HG02870 (cell line): Measurements from ENCODE around the gene MAP1LC3B.

Experiments
- ATAC-seq: cut with Tn5 transposase; IDR thresholded peaks from one replicate; pipeline ENCODE4 v1.9.1; 2021; ENCODE audit warnings: mild to moderate bottlenecking, moderate library complexity; ENCODE audit not compliant: unreplicated experiment

Gene MAP1LC3B

GRCh38 chr16:87425941-87426340, 33.8 kb downstream of the MAP1LC3B start:
- no peak for ATAC-seq

DNA sequence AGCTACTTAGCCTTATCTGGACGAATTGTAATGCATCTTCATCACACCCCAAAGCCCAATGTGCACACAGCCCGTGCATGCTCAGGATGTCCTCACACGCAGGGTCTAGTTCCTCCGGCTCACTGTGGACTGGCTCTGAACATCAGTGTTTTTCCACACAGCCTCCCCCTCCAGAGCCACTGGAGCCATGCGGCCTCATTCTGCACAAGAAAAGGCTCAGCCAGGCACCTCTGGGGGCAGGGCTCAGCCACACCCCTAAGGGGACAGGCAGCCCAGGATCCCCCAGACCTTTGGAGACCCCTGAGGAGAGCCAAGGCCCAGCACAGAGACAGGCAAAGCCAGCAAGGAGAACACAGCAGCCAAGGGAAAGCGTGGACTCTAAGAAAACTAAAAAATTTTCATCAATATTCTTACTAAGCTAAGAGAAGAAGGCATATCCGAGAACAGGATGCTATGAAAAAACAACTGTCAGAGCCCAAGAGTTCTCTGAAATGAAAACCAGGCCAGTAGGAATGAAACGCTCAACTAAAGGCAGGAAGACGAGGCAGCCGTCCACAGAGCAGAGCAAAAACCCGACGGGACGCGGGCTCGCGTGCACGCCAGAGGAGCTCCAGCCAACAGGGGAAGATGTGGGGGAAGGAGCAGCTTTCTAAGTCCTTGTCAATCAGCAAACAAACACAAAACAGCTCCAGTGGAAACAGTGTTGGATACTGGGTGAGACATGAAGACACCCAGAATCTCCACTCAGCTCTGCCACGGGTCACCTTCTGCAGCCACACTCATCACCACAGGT, 34.5 kb downstream of the MAP1LC3B start:
- no peak for ATAC-seq

DNA sequence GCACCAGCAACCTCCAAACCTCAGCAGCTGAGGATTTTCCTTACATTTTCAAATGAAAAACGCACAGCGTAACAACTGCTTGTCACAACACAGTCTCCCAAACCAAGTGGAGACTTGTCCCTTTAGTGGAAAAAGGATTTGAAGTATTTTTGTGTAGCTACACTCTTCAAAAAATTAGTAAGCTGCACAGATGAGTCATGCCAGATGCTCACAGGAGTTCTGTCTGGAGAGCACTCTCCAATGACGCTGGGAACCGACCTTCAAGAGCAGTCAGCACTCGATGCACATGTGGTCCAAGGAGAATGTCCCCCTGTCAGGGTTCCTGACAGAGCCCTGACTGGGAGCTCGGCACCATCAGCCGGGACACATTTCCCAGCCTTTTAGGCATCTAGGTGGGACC, 39.8 kb downstream of the MAP1LC3B start:
- ATAC-seq = no peak

GRCh38 chr16:87432330-87432915, 40.3 kb downstream of the MAP1LC3B start:
- no peak for ATAC-seq

DNA sequence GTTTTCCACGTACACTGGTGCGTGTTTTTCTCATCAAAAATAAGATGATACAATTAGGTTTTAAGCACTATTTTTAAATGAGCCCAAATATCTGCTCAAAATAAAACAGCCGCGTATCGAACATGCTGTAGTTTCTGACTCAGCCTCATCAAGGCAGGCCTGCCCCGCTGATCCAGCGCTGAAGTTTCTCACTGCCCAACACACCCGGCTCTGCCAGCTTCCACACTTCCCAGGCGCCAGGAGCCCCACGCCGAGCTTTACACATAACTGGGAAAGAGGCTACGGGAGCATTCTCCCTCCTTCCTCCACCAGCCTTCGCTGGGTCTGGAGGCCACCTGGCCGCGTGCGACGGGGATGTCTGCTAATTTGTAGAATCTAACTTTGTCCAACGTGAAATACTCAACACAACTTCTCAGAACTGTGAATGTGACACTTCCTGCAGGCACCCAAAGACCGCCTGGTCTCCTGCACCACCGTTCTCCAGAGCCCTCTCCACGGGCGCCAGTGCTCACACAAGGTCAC, 42.1 kb downstream of the MAP1LC3B start:
- ATAC-seq = no peak

DNA sequence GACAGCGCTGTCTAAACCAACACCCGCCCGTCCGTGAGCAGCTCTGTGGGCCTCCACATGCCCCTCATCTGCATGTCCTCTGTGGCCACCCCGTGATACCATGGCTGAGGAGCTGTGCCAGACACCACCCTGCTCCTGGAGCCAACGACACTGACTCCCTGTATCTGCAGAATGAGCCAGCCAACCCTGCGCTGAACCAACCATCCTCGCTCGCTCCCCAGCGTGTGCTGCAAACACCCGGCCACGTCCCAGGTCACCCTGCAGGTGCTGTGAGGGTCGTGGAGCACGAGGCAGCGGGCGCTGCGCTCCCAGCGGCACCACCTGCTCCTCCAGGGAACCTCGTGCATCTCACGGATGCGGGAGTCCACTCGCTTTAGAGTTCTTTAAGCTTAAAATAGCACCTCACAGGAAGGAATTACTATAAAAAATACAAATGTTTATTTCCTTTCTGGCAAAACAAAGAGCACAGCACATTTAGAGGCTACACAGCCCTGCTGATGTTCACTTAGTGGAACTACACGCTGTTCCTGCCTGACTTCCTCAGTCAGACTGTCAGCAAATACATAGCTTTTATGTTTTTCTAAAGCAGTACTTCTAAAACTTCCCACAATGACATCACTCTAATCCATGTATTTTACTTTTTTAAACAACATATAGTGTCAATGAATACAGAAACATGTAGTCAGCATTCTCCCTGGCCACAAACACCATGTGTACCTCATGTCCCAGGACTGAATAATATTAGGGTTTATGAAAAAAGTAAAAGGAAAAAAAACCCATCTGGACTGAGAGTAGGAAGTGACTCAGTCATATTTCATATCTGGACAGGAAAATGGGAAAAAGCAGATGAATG, 43.5 kb downstream of the MAP1LC3B start:
- ATAC-seq = no peak

GRCh38 chr16:87436225-87437172, 44.4 kb downstream of the MAP1LC3B start:
- ATAC-seq = no peak

DNA sequence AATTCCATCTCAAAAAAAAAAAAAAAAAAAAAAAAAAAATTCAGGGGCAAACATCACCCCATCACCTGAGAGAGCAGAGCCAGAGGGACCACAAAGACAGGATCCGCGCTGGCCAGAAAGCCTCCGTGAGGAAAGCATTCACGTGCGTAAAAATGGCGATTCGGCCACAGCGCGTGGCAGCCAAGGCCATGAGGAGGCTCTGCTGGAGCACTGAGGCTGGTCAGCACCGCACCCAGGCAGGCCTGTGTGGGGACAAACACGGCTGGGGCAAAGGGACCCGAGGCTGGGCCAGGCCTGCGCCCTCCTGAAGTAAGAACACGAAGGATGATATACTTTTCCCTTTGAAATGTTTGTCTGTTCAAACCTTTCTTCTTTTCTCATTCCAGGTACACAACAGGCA, 45.2 kb downstream of the MAP1LC3B start:
- no peak for ATAC-seq

DNA sequence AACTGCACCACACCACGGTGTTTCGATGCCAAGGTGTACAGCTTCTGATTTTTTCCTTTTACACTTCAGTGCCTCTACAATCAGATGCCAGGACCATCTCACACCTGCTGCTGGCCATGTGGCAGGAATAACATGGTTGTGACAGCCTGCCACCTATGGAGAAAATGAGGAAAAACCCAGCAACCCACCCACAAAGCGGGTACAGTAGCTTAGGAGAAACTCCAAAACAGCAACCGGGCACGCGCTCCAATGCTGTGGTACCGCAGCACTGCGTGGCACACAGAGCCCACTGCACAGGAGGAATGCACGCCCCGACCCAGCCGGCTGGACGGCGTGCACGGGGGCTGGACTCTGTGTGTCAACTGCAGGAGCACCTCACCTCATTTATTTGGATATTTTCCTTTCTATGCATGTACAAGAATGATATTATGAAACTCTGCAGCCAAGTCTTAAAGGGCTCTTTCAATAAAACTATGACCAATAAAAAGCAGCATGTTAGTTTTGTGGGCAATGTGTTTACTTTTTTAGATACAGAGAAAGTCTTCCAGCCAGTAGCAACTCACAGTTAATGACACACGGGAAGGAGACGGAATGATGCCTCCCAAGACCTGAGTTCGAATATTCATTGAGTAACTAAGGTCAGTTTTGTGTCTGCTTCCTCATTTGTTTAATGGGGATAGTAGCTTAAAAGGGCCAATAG, 45.9 kb downstream of the MAP1LC3B start:
- no peak for ATAC-seq

GRCh38 chr16:87438611-87438985, 46.5 kb downstream of the MAP1LC3B start:
- ATAC-seq = no peak

GRCh38 chr16:87439926-87440325, 47.8 kb downstream of the MAP1LC3B start:
- no peak for ATAC-seq

DNA sequence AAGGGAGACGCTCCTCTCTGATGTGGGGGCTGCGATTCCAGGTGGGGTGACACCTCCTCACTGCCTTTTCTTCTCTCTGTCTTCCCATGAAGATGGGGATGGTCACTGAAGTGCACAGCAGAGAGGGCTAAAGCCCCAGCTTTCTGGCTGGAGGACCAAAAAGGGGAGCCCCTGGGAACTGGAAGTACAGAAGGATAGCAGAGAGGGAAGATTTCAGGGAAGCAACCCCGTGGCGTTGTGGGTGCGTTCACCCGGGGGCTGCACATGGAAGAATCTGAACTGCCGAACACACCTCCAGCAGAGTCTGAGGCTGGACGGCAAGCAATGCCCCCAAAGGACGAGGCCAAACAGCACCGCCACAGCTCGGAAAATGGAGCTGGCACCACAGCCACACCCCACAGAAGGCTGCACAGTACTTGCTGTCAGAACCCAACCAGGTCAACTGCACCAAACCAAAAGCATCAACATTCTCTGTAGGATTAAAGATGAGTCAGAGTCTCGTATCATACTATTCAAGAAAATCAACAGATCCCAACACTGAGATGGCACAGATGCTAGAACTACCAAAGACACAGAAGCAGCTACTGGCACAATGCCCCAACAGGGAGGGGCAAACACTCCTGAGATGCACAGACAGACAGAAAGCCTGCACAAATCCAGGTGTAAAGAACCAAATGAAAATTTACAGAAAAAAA, 49.9 kb downstream of the MAP1LC3B start:
- ATAC-seq = no peak

- no peak for ATAC-seq
Measured at GRCh38 chr16:87442581-87442966, 50.4 kb downstream of the MAP1LC3B start.

GRCh38 chr16:87443016-87443415, 50.9 kb downstream of the MAP1LC3B start:
- no peak for ATAC-seq

GRCh38 chr16:87443964-87444363, 51.8 kb downstream of the MAP1LC3B start:
- no peak for ATAC-seq

DNA sequence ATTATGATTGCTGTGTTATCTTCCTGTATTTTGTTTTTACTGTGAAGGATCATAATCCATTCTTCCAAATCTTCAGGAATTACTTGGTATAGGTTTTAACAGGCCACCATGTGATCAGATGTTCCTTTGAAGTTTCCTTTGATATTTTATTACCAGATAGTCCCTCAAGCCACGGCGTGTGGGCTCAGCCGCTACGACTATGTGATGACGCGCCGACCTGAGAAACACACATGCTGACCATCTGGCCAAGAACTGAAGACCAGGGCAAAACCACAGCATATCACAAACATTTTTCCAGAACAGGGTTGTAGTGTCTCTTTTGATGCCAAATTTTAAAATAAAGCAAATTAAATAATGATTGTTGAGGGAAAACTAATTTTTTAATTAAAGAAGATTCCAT, 53.4 kb downstream of the MAP1LC3B start:
- ATAC-seq = no peak

- no peak for ATAC-seq
Measured at GRCh38 chr16:87446479-87446878, 54.3 kb downstream of the MAP1LC3B start.

- ATAC-seq = no peak
Measured at GRCh38 chr16:87447323-87447722, 55.2 kb downstream of the MAP1LC3B start.

- ATAC-seq = no peak
Measured at GRCh38 chr16:87448866-87449265, 56.7 kb downstream of the MAP1LC3B start.
